ENCODE data around the gene APP. TPM values are rescaled to one million over a fixed set of nuclear protein-coding genes. Genes with fewer than 3 reads are reported as not detected.
A peak's percentile ranks its signal among the peaks of the same experiment; 100 is the strongest.

The APP gene
- total RNA-seq, 4 donors from 2014 or later = 209 to 297 (median 240) TPM

DNA sequence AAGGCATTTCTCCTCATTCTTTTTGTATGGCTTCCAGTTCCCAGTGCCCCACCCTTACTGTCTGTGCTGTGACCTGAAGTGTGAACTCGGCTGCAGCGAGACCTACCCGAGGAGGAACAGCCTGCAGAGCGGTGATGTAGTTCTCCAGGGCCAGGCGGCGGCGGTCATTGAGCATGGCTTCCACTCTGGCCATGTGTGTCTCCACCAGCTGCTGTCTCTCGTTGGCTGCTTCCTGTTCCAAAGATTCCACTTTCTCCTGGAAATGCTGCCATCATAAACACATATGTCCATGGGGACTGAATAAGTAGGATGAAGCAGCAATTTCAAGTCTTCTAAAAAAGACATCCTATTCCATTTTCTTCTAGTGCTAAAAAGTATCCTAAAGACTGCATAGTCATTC is 195.6 kb downstream of the APP start:
- Histone ChIP-seq H3K27ac (no peak overlapping the region), H3K4me3 (no peak overlapping the region), H3K36me3 (peaks cover 0 to 34% (median 0%) of the 10 kb centered on the region in 3 donors), H3K9me3 (no peaks in the 10 kb centered on the region), H3K4me1 (no peaks in the 10 kb centered on the region), H3K27me3 (no peaks in the 10 kb centered on the region)
- TF ChIP-seq, protein P1, sequence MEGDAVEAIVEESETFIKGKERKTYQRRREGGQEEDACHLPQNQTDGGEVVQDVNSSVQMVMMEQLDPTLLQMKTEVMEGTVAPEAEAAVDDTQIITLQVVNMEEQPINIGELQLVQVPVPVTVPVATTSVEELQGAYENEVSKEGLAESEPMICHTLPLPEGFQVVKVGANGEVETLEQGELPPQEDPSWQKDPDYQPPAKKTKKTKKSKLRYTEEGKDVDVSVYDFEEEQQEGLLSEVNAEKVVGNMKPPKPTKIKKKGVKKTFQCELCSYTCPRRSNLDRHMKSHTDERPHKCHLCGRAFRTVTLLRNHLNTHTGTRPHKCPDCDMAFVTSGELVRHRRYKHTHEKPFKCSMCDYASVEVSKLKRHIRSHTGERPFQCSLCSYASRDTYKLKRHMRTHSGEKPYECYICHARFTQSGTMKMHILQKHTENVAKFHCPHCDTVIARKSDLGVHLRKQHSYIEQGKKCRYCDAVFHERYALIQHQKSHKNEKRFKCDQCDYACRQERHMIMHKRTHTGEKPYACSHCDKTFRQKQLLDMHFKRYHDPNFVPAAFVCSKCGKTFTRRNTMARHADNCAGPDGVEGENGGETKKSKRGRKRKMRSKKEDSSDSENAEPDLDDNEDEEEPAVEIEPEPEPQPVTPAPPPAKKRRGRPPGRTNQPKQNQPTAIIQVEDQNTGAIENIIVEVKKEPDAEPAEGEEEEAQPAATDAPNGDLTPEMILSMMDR (IDR thresholded peaks at IDR 0.05) = no peak
- no peak for TF ChIP-seq POLR2A (IDR thresholded peaks at IDR 0.05)
- no peak for DNase-seq

- H3K4me3 ChIP-seq = no peak overlapping the region
- H3K27me3 ChIP-seq = no peaks in the 10 kb centered on the region
- no peaks in the 10 kb centered on the region for H3K9me3 ChIP-seq
- H3K36me3 ChIP-seq = peaks cover 0 to 22% (median 0%) of the 10 kb centered on the region in 3 donors
- no peak for TF ChIP-seq POLR2A (IDR thresholded peaks at IDR 0.05)
- TF ChIP-seq, protein P1 (IDR thresholded peaks at IDR 0.05) = no peak
- no peaks in the 10 kb centered on the region for H3K4me1 ChIP-seq
- DNase-seq = no peak
- H3K27ac ChIP-seq = no peak overlapping the region
Measured at GRCh38 chr21:25970254-25970930, 200.2 kb downstream of the APP start.

GRCh38 chr21:25967901-25968438 is 202.6 kb downstream of the APP start:
- H3K36me3 ChIP-seq = peaks cover 0 to 6% (median 0%) of the 10 kb centered on the region in 3 donors
- H3K4me3 ChIP-seq = no peak overlapping the region
- H3K27ac ChIP-seq = peak overlapping the region in 2 of 4 donors; percentile 18 to 35
- no peaks in the 10 kb centered on the region for H3K4me1 ChIP-seq
- no peaks in the 10 kb centered on the region for H3K9me3 ChIP-seq
- peak in 1 of 3 donors; percentile 21 for DNase-seq
- no peaks in the 10 kb centered on the region for H3K27me3 ChIP-seq
- TF ChIP-seq, protein P1 (IDR thresholded peaks at IDR 0.05) = no peak
- TF ChIP-seq POLR2A (IDR thresholded peaks at IDR 0.05) = no peak

GRCh38 chr21:25967181-25967900 is 203.2 kb downstream of the APP start:
- DNase-seq = no peak
- H3K4me3 ChIP-seq = no peak overlapping the region

DNA sequence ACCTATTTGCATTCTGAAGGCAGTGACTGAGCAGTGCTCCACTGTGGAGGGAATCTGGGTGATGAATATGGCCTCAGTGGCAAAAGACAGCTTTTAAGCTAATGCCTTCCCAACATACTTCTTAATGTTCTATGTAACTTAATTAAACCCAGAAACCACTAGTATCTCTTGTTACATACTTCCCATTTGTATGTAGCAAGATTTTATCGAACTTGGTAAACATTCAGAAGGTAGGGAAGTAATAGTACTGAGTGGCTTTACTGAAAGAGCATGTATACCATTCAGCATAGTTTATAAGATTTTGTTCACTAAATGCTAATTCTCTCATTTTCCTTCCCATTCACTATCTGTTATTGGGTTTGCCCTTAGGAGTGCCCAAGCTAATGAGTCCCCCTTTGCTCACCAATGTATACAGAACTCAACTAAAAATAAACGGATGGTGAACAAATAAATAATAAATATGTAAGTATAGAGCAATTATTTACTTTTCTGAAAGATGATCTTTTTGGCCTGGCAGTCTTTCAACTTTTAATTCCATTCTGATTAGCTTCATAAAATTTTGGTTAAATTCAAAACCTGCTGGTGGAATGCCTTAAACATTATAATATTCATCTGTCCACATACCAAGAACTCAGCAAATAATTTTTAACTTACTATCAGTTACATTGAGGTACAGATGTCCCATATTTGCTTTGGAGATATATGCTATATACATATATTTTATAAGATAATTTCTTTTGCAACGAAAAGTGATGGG is 204.4 kb downstream of the APP start:
- no peaks in the 10 kb centered on the region for H3K27me3 ChIP-seq
- H3K36me3 ChIP-seq = peaks cover 0 to under 1% (median 0%) of the 10 kb centered on the region in 3 donors
- no peak overlapping the region for H3K27ac ChIP-seq

More at GRCh38 chr21:25967181-25967900, 203.2 kb downstream of the APP start:
- no peak for TF ChIP-seq POLR2A (IDR thresholded peaks at IDR 0.05)
- TF ChIP-seq, protein P1 (IDR thresholded peaks at IDR 0.05) = no peak
- H3K27me3 ChIP-seq = no peaks in the 10 kb centered on the region
- H3K9me3 ChIP-seq = no peaks in the 10 kb centered on the region
- no peaks in the 10 kb centered on the region for H3K4me1 ChIP-seq
- H3K36me3 ChIP-seq = peaks cover 0 to 6% (median 0%) of the 10 kb centered on the region in 3 donors
- peak overlapping the region in 2 of 4 donors; percentile 18 to 35 for H3K27ac ChIP-seq

More for the DNA sequence above, 204.4 kb downstream of the APP start:
- Histone ChIP-seq H3K4me1 (no peaks in the 10 kb centered on the region), H3K9me3 (no peaks in the 10 kb centered on the region), H3K4me3 (no peak overlapping the region)
- DNase-seq = no peak
- TF ChIP-seq, protein P1 (IDR thresholded peaks at IDR 0.05) = no peak
- TF ChIP-seq POLR2A (IDR thresholded peaks at IDR 0.05) = no peak
